NOMO-1 (cell line): ENCODE results near the gene CERCAM.
A peak's percentile ranks its signal among the peaks of the same experiment; 100 is the strongest.
"Not testable (repeated sequence)": the region's sequence is repeated elsewhere in the genome, so short reads cannot be mapped to it uniquely, and the experiment has no call there.

Experiments used
- DNase-seq, 2 experiments: peaks; one replicate each; lab custom pipeline; 2025; ENCODE audit not compliant: unreplicated experiment in 2 of 2; lab: John Stamatoyannopoulos, UW

CERCAM gene

GRCh38 chr9:128392302-128393144, 28.1 kb upstream of the CERCAM start:
- no peak for DNase-seq

- DNase-seq, result no peak
Observed at GRCh38 chr9:128393145-128393775, 27.4 kb upstream of the CERCAM start.

- DNase-seq, result no peak
Observed at GRCh38 chr9:128393970-128394369, 26.7 kb upstream of the CERCAM start.

GRCh38 chr9:128394379-128395168, 26.1 kb upstream of the CERCAM start:
- DNase-seq, result no peak

GRCh38 chr9:128396970-128397613, 23.6 kb upstream of the CERCAM start:
- DNase-seq, result peak; percentile 63 to 69

- no peak for DNase-seq
Observed at GRCh38 chr9:128397831-128398230, 22.8 kb upstream of the CERCAM start.

- DNase-seq, result no peak
Observed at GRCh38 chr9:128399861-128400260, 20.8 kb upstream of the CERCAM start.

- no peak for DNase-seq
Observed at GRCh38 chr9:128404560-128404959, 16.1 kb upstream of the CERCAM start.

- DNase-seq, result no peak
Observed at GRCh38 chr9:128405077-128405779, 15.4 kb upstream of the CERCAM start.

- no peak for DNase-seq
Observed at GRCh38 chr9:128405780-128406171, 14.9 kb upstream of the CERCAM start.

- peak in 1 of 2 experiments; percentile 3 for DNase-seq
Observed at GRCh38 chr9:128406848-128407391, 13.7 kb upstream of the CERCAM start.

- DNase-seq, result no peak
Observed at GRCh38 chr9:128408963-128409431, 11.7 kb upstream of the CERCAM start.

GRCh38 chr9:128409450-128409849, 11.2 kb upstream of the CERCAM start:
- no peak for DNase-seq

- DNase-seq, result no peak
Observed at GRCh38 chr9:128409978-128410377, 10.7 kb upstream of the CERCAM start.

GRCh38 chr9:128411364-128412119, 9.1 kb upstream of the CERCAM start:
- DNase-seq, result no peak

- peak; percentile 13 to 32 for DNase-seq
Observed at GRCh38 chr9:128412120-128412790, 8.4 kb upstream of the CERCAM start.

- DNase-seq, result not testable (repeated sequence)
Observed at GRCh38 chr9:128413728-128414127, 6.9 kb upstream of the CERCAM start.

- DNase-seq, result no peak
Observed at GRCh38 chr9:128414461-128414860, 6.2 kb upstream of the CERCAM start.

- DNase-seq, result no peak
Observed at GRCh38 chr9:128415281-128415680, 5.4 kb upstream of the CERCAM start.
